B cell (primary cell): ENCODE data around the gene EFCAB7. TPM values are rescaled to one million over a fixed set of nuclear protein-coding genes. Genes with fewer than 3 reads are reported as not detected.

Source experiments
- ATAC-seq: fragments of 200-7000 bp; cut with Tn5 transposase; one replicate; pipeline ENCODE4 v1.10.0; 2021; ENCODE audit warnings: low read depth, mild to moderate bottlenecking, moderate number of reproducible peaks, moderate library complexity
- CTCF ChIA-PET: fragments of 350-600 bp; sonication (Branson Sonifier 250); formaldehyde crosslinking; loops from one replicate; lab custom pipeline; 2021; ENCODE audit warnings: antibody characterized with exemption, inconsistent platforms; lab: Charles Lee
- POLR2A ChIA-PET: fragments of 350-600 bp; sonication (Branson Sonifier 250); formaldehyde crosslinking; loops from one replicate; lab custom pipeline; 2021; ENCODE audit warnings: antibody characterized with exemption; lab: Charles Lee
- DNase-seq: peaks from one replicate; pipeline ENCODE4 v3.0.0; 2013
- H2AFZ ChIP-seq: 2 replicates; pipeline ENCODE4 v1.6.1; 2012; ENCODE audit warnings: mild to moderate bottlenecking, low read depth, low read length; ENCODE audit not compliant: insufficient read depth, poor library complexity, severe bottlenecking
- H3K27ac ChIP-seq, 2 donors: 1 replicate in 1 of 2; 2 replicates in 1 of 2; pipeline ENCODE4 v1.5.1; 2012 to 2013; ENCODE audit warnings: low read length in 2 of 2, mild to moderate bottlenecking in 2 of 2, moderate library complexity in 1 of 2
- H3K27me3 ChIP-seq, 4 experiments: fragments of 200-600 bp in 1 of 4; sonication (generic) in 1 of 4; replicated peaks in 1 of 4; 1 replicate in 2 of 4; 2 replicates in 2 of 4; pipeline versions ENCODE4 v1.6.1 to v1.7.0; 2013 to 2016; ENCODE audit warnings: low read length in 3 of 4, mild to moderate bottlenecking in 2 of 4, mixed read lengths in 1 of 4, moderate library complexity in 1 of 4; ENCODE audit not compliant: insufficient read depth in 4 of 4, control insufficient read depth in 3 of 4; ENCODE audit errors: control extremely low read depth in 1 of 4
- H3K36me3 ChIP-seq, 2 experiments: replicated peaks in 1 of 2; 1 replicate in 1 of 2; 2 replicates in 1 of 2; pipeline versions ENCODE4 v1.6.1 to v1.7.1; 2013; ENCODE audit warnings: low read length in 1 of 2; ENCODE audit not compliant: insufficient read depth in 2 of 2, control insufficient read depth in 1 of 2; ENCODE audit errors: control extremely low read depth in 1 of 2, extremely low read depth in 1 of 2
- H3K4me1 ChIP-seq, 2 donors: fragments of 200-600 bp in 1 of 2; sonication (generic) in 1 of 2; 1 replicate in 1 of 2; 2 replicates in 1 of 2; pipeline versions ENCODE4 v1.5.1 to v1.6.1; 2013 to 2017; ENCODE audit warnings: low read length in 2 of 2; ENCODE audit not compliant: control insufficient read depth in 2 of 2, insufficient read depth in 2 of 2
- H3K4me2 ChIP-seq: replicated peaks from 2 replicates; pipeline ENCODE3; 2012; ENCODE audit warnings: mild to moderate bottlenecking, low read depth, low read length; ENCODE audit not compliant: poor library complexity, severe bottlenecking
- H3K4me3 ChIP-seq, 5 experiments: fragments of 200-600 bp in 1 of 5; sonication (generic) in 1 of 5; 1 replicate in 3 of 5; 2 replicates in 2 of 5; pipeline versions ENCODE4 v1.5.1 to v1.7.0; 2011 to 2016; ENCODE audit warnings: low read length in 4 of 5, mild to moderate bottlenecking in 4 of 5, low read depth in 2 of 5, control low read depth in 1 of 5, moderate library complexity in 1 of 5; ENCODE audit not compliant: insufficient read depth in 1 of 5; ENCODE audit errors: control extremely low read depth in 1 of 5, extremely low read depth in 1 of 5
- H3K79me2 ChIP-seq: fragments of 200-600 bp; sonication (generic); one replicate; pipeline ENCODE4 v1.6.0; 2016; ENCODE audit warnings: low read length; ENCODE audit not compliant: control insufficient read depth, insufficient read depth
- H3K9ac ChIP-seq: fragments of 200-600 bp; sonication (generic); 2 replicates; pipeline ENCODE4 v1.6.1; 2017; ENCODE audit warnings: mild to moderate bottlenecking, low read length, moderate library complexity
- H3K9me3 ChIP-seq, 3 donors: one replicate each; pipeline versions ENCODE4 v1.6.1 to v1.7.1; 2013; ENCODE audit warnings: low read length in 2 of 3; ENCODE audit not compliant: control insufficient read depth in 2 of 3, insufficient read depth in 1 of 3; ENCODE audit errors: control extremely low read depth in 1 of 3
- H4K20me1 ChIP-seq: 2 replicates; pipeline ENCODE4 v1.6.0; 2012; ENCODE audit warnings: mild to moderate bottlenecking, low read length; ENCODE audit not compliant: insufficient read depth, control insufficient read depth, poor library complexity, severe bottlenecking
- H3K27ac Mint-ChIP-seq: one replicate; pipeline ENCODE4 v1.8.0; 2021; ENCODE audit warnings: mixed read lengths
- H3K27me3 Mint-ChIP-seq: one replicate; pipeline ENCODE4 v1.8.0; 2021; ENCODE audit warnings: mixed read lengths
- H3K4me1 Mint-ChIP-seq: one replicate; pipeline ENCODE4 v1.8.0; 2021; ENCODE audit warnings: mixed read lengths
- H3K4me3 Mint-ChIP-seq: one replicate; pipeline ENCODE4 v1.8.0; 2021; ENCODE audit warnings: mixed read lengths
- H3K9me3 Mint-ChIP-seq: one replicate; pipeline ENCODE4 v1.8.0; 2022; ENCODE audit warnings: mixed read lengths; ENCODE audit not compliant: insufficient read depth
- CTCF ChIP-seq: fragments of 200-600 bp; IDR thresholded peaks from one replicate; pipeline ENCODE4 v1.8.0; 2022; ENCODE audit warnings: antibody characterized with exemption, mild to moderate bottlenecking
- EZH2 ChIP-seq: IDR thresholded peaks from 2 replicates; pipeline ENCODE4 v1.6.1; 2012; ENCODE audit warnings: borderline replicate concordance, low read depth, mild to moderate bottlenecking, moderate library complexity, low read length; ENCODE audit not compliant: insufficient read depth, poor library complexity, severe bottlenecking
- WGBS: methylation state at CpG from one replicate; pipeline ENCODE4 v1.1.5; 2013; ENCODE audit warnings: missing lambda C conversion rate; ENCODE audit not compliant: insufficient coverage; 5-methylcytosine and 5-hydroxymethylcytosine counted together
- intact Hi-C: fragments of 100-400 bp; cut with micrococcal nuclease; formaldehyde crosslinking; loops from one replicate; pipeline ENCODE4 v1.10.0; 2022
- polyA plus RNA-seq: library from polyadenylated mRNA; depleted of rRNA; stranded (reverse); fragments of >200 nt; gene quantifications from 2 replicates; pipeline ENCODE4 v1.2.3, GENCODE V29; 2012
- total RNA-seq, 2 donors: library from RNA; stranded (reverse); fragments of 120-200 nt in 1 of 2; gene quantifications; 1 replicate in 1 of 2; 2 replicates in 1 of 2; pipeline versions ENCODE4 v1.2.3 to v1.2.4, GENCODE V29; 2013 to 2022

Gene EFCAB7
- total and polyA plus RNA-seq, 2 donors (not counting 1 experiment from before 2014, with no cell fraction given), result 3.6 to 11.2 TPM

GRCh38 chr1:63593303-63593885 is 70.1 kb downstream of the EFCAB7 start, which contains the start of gene PGM1:
PGM1 (plus strand) TSS chr1:63593411; CDS start chr1:63593489, 78 bp downstream.
- peaks cover 6 to 9% of the 10 kb centered on the region in 2 donors for H3K4me1 ChIP-seq
- peak; percentile 81 for ATAC-seq
- intact Hi-C loops, result loop anchor here (1.0 to 10.0 kb wide), 6 partner anchors 70 to 1471 kb away; partner anchors contain the start of genes ALG6, ATG4C, EFCAB7 and ITGB3BP
- no peaks in the 10 kb centered on the region for H3K9me3 ChIP-seq
- H2AFZ ChIP-seq, result peak within 1 kb of the TSS; percentile 90
- ChIA-PET POLR2A (interaction anchor here (0.6 kb wide), 1 partner anchor 300 kb away, joined by 3 read pairs; no protein-coding TSS in a partner anchor), CTCF (interaction anchor here (2.8 kb wide), 1 partner anchor 18 kb away, joined by 16 read pairs; no protein-coding TSS in a partner anchor)
- under 1% methylated on average over 64 of the region's 64 CpGs for WGBS
- peaks cover 3% of the 10 kb centered on the region for H3K79me2 ChIP-seq
- no peaks in the 10 kb centered on the region for H3K27me3 ChIP-seq
- Mint-ChIP-seq H3K4me3 (peak within 1 kb of the TSS; percentile 98), H3K4me1 (peaks cover 13% of the 10 kb centered on the region), H3K27me3 (no peaks in the 10 kb centered on the region), H3K27ac (peak within 1 kb of the TSS; percentile 98), H3K9me3 (no peaks in the 10 kb centered on the region)
- no peak for TF ChIP-seq CTCF
- no peak for TF ChIP-seq EZH2
- H4K20me1 ChIP-seq, result no peaks in the 10 kb centered on the region
- peak within 1 kb of the TSS; percentile 78 to 88 for H3K27ac ChIP-seq
- H3K9ac ChIP-seq, result peak within 1 kb of the TSS; percentile 72
- peak; percentile 81 for DNase-seq
- H3K4me3 ChIP-seq, result peak within 1 kb of the TSS; percentile 32 to 92 (median 80)
- no peaks in the 10 kb centered on the region for H3K36me3 ChIP-seq
- H3K4me2 ChIP-seq, result peak within 1 kb of the TSS; percentile 88
